WTC11 (cell line): ENCODE data around the gene COX5A. TPM values are rescaled to one million over a fixed set of nuclear protein-coding genes. Genes with fewer than 3 reads are reported as not detected.

Experiments used
- ATAC-seq: fragments of 200-7000 bp; cut with Tn5 transposase; 2 replicates; pipeline ENCODE4 v1.10.0; 2021; ENCODE audit warnings: mild to moderate bottlenecking, moderate library complexity
- CTCF ChIA-PET: fragments of 300-600 bp; sonication (Branson Sonifier 250); formaldehyde crosslinking; loops from one replicate; lab custom pipeline; 2021; ENCODE audit warnings: antibody characterized with exemption; lab: Charles Lee
- POLR2A ChIA-PET: fragments of 350-600 bp; sonication (Branson Sonifier 250); formaldehyde crosslinking; loops from one replicate; lab custom pipeline; 2021; ENCODE audit warnings: antibody characterized with exemption; lab: Charles Lee
- DNase-seq: peaks from one replicate; pipeline ENCODE4 v3.0.0; 2021; ENCODE audit warnings: low spot score
- H3K27ac Mint-ChIP-seq: 2 replicates; pipeline ENCODE4 v1.8.0; 2021; ENCODE audit warnings: mixed read lengths
- H3K27me3 Mint-ChIP-seq: 2 replicates; pipeline ENCODE4 v1.8.0; 2021; ENCODE audit warnings: low read depth, mild to moderate bottlenecking, moderate library complexity, mixed read lengths
- H3K36me3 Mint-ChIP-seq: 2 replicates; pipeline ENCODE4 v1.8.0; 2021; ENCODE audit warnings: mixed read lengths
- H3K4me1 Mint-ChIP-seq: 2 replicates; pipeline ENCODE4 v1.8.0; 2022; ENCODE audit warnings: mixed read lengths
- H3K4me3 Mint-ChIP-seq: 2 replicates; pipeline ENCODE4 v1.8.0; 2021; ENCODE audit warnings: mild to moderate bottlenecking, moderate library complexity, mixed read lengths
- H3K9me3 Mint-ChIP-seq: 2 replicates; pipeline ENCODE4 v1.8.0; 2021; ENCODE audit warnings: mixed read lengths
- ATF1 ChIP-seq: sonication (generic); formaldehyde crosslinking; IDR thresholded peaks from 2 replicates; pipeline ENCODE4 v1.8.1; 2023; ENCODE audit warnings: mild to moderate bottlenecking, moderate library complexity, missing genetic modification reagents
- CTCF ChIP-seq: fragments of 200-600 bp; IDR thresholded peaks from 2 replicates; pipeline ENCODE4 v1.8.0; 2022; ENCODE audit warnings: antibody characterized with exemption
- ELF4 ChIP-seq: sonication (generic); formaldehyde crosslinking; IDR thresholded peaks from 2 replicates; pipeline ENCODE4 v1.8.1; 2022; ENCODE audit warnings: low read depth, mild to moderate bottlenecking, moderate library complexity, missing genetic modification reagents
- EMX1 ChIP-seq: fragments of 250-450 bp; sonication (Bioruptor Pico); IDR thresholded peaks from 2 replicates; pipeline ENCODE4 v1.8.0; 2021; ENCODE audit warnings: mild to moderate bottlenecking
- ETV6 ChIP-seq: sonication (generic); formaldehyde crosslinking; IDR thresholded peaks from 2 replicates; pipeline ENCODE4 v1.8.1; 2022; ENCODE audit warnings: mild to moderate bottlenecking, missing genetic modification reagents
- GABPB1 ChIP-seq: sonication (generic); formaldehyde crosslinking; IDR thresholded peaks from 2 replicates; pipeline ENCODE4 v1.8.1; 2023; ENCODE audit warnings: mild to moderate bottlenecking, missing genetic modification reagents
- JAZF1 ChIP-seq: fragments of 250-450 bp; sonication (Bioruptor Pico); IDR thresholded peaks from 2 replicates; pipeline ENCODE4 v1.9.0; 2021; ENCODE audit warnings: moderate library complexity, mild to moderate bottlenecking, inconsistent platforms
- MLX ChIP-seq: sonication (generic); formaldehyde crosslinking; IDR thresholded peaks from 2 replicates; pipeline ENCODE4 v1.8.1; 2023; ENCODE audit warnings: mild to moderate bottlenecking, missing genetic modification reagents, moderate library complexity
- MXD4 ChIP-seq: fragments of 250-450 bp; sonication (Bioruptor Pico); IDR thresholded peaks from 2 replicates; pipeline ENCODE4 v1.8.0; 2021; ENCODE audit warnings: mild to moderate bottlenecking, moderate library complexity, borderline replicate concordance
- MYBL2 ChIP-seq: sonication (generic); formaldehyde crosslinking; IDR thresholded peaks from 2 replicates; pipeline ENCODE4 v1.8.1; 2023; ENCODE audit warnings: mild to moderate bottlenecking, moderate library complexity, missing genetic modification reagents
- NFE2L1 ChIP-seq: sonication (generic); formaldehyde crosslinking; IDR thresholded peaks from 2 replicates; pipeline ENCODE4 v1.8.1; 2023; ENCODE audit warnings: missing genetic modification reagents
- NFYB ChIP-seq: sonication (generic); formaldehyde crosslinking; conservative IDR thresholded peaks from 2 replicates; pipeline ENCODE4 v1.8.0; 2022; ENCODE audit warnings: low read depth, missing genetic modification reagents
- TCF7 ChIP-seq: sonication (generic); formaldehyde crosslinking; IDR thresholded peaks from 2 replicates; pipeline ENCODE4 v1.8.0; 2022; ENCODE audit warnings: mild to moderate bottlenecking, low read depth, missing genetic modification reagents, moderate library complexity
- USF2 ChIP-seq: sonication (generic); formaldehyde crosslinking; IDR thresholded peaks from 2 replicates; pipeline ENCODE4 v1.8.1; 2023; ENCODE audit warnings: mild to moderate bottlenecking, missing genetic modification reagents, moderate library complexity
- ZBTB21 ChIP-seq: sonication (generic); formaldehyde crosslinking; IDR thresholded peaks from 2 replicates; pipeline ENCODE4 v1.8.1; 2023; ENCODE audit warnings: mild to moderate bottlenecking, missing genetic modification reagents, borderline replicate concordance
- ZBTB43 ChIP-seq: sonication (generic); formaldehyde crosslinking; IDR thresholded peaks from 2 replicates; pipeline ENCODE4 v1.8.1; 2023; ENCODE audit warnings: mild to moderate bottlenecking, missing genetic modification reagents
- ZNF121 ChIP-seq: sonication (generic); formaldehyde crosslinking; IDR thresholded peaks from 2 replicates; pipeline ENCODE4 v1.8.0; 2023; ENCODE audit warnings: missing genetic modification reagents
- ZNF263 ChIP-seq: sonication (generic); formaldehyde crosslinking; IDR thresholded peaks from 2 replicates; pipeline ENCODE4 v1.8.1; 2022; ENCODE audit warnings: low read depth, mild to moderate bottlenecking, moderate library complexity, missing genetic modification reagents
- total RNA-seq: library from RNA; stranded (reverse); gene quantifications from 3 replicates; pipeline ENCODE4 v1.2.3, GENCODE V29; 2021
- TF ChIP-seq, protein P1 (sequence below): sonication (generic); formaldehyde crosslinking; conservative IDR thresholded peaks from 2 replicates; pipeline ENCODE4 v1.8.1; 2022; ENCODE audit warnings: mild to moderate bottlenecking, missing genetic modification reagents
- TF ChIP-seq, protein P2 (sequence below): fragments of 250-450 bp; sonication (Bioruptor Pico); conservative IDR thresholded peaks from 2 replicates; pipeline ENCODE4 v1.9.0; 2021; ENCODE audit warnings: mild to moderate bottlenecking
- TF ChIP-seq, protein P3 (sequence below): sonication (generic); formaldehyde crosslinking; IDR thresholded peaks from 2 replicates; pipeline ENCODE4 v1.8.0; 2023; ENCODE audit warnings: missing genetic modification reagents

The COX5A gene
- total RNA-seq, 1 experiment from 2014 or later, result 354 TPM

DNA sequence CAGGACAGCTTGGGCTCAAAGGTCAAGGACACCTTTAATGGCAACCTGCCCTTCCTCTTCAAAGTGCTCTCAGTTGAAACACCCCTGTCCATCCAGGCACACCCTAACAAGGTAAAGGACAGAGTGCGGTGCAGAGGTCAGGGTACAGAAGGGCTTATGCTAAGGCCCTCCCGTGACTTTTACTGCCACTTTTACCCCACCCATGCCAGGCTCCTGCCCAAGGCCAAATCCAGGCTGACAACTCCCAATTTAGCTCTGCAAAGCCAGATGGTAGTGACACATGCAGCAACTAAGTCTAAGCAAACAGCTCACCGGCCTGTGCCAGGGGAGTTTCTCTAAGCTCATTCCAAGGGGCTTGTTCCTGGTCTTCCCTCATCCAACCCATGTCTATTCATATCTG is 46.4 kb downstream of the COX5A start (continued):
- TF ChIP-seq NFE2L1, result no peak

GRCh38 chr15:74890665-74890960 is 47.3 kb downstream of the COX5A start:
- CTCF ChIA-PET, result interaction anchor here (1.1 to 4.3 kb wide), 4 partner anchors 11 to 269 kb away, joined by 3 to 45 read pairs (median 5); no protein-coding TSS in a partner anchor
- Mint-ChIP-seq H3K9me3 (no peaks in the 10 kb centered on the region), H3K27ac (peak overlapping the region; percentile 41), H3K4me1 (peaks cover 22% of the 10 kb centered on the region), H3K27me3 (no peaks in the 10 kb centered on the region; the same call in 1 of the 2 replicates), H3K36me3 (peaks cover 28% of the 10 kb centered on the region), H3K4me3 (peak overlapping the region; percentile 91)
- DNase-seq (no peak), ATAC-seq (no peak)
- TF ChIP-seq NFYB (CRISPR knock-in tag), result no peak
- TF ChIP-seq ELF4 (CRISPR knock-in tag), result no peak
- TF ChIP-seq, protein P1, sequence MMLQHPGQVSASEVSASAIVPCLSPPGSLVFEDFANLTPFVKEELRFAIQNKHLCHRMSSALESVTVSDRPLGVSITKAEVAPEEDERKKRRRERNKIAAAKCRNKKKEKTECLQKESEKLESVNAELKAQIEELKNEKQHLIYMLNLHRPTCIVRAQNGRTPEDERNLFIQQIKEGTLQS (CRISPR knock-in tag), result no peak
- 0 out of 2 replicates have a peak, but pooled peaks have one; percentile 30 for TF ChIP-seq ATF1
- no peak for TF ChIP-seq GABPB1 (CRISPR knock-in tag)
- TF ChIP-seq, all 79 proteins: peak for 1
- POLR2A ChIA-PET, result interaction anchor here (1.5 kb wide), 1 partner anchor 11 kb away, joined by 5 read pairs; no protein-coding TSS in a partner anchor

DNA sequence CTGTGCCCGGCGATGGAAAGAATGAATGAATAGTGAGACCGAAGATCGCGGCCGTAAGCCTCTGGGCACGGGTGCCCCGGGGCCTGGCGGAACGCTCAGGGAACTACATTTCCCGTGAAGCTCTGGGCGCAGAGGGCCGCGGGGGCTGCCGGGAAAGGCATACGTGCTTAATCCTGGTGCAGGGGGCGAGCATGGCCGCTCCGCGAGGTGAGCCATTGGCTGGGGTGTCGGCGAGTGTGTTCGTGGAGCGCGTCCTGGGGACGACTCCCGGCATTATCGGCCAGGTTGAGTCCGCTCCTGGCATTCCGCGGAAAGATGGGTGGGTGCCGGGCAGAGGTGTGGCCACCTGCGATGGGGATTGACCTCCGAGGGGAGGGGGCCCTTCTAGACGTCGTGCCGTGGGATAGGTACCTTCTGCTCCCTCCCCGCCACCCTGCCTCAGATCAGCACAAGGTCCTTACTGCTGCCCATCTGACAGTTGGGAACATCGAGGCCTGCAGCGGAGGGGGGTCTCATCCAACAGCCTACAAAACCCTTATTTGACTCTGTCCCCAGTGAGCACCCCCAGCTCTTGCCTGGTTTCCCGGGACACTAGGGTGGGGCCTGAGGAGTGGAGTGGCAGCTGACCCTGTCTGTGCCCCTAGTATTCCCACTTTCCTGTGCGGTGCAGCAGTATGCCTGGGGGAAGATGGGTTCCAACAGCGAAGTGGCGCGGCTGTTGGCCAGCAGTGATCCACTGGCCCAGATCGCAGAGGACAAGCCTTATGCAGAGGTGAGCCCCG is 47.8 kb downstream of the COX5A start, which contains the start of gene MPI:
MPI (plus strand) TSS at position 160 of the 782 bp plus-strand sequence; CDS start at position 192, 32 bp downstream.
- Mint-ChIP-seq H3K27ac (peak within 1 kb of the TSS; percentile 88), H3K4me3 (peak within 1 kb of the TSS; percentile 91), H3K4me1 (peaks cover 22% of the 10 kb centered on the region), H3K9me3 (no peaks in the 10 kb centered on the region), H3K36me3 (peaks cover 27% of the 10 kb centered on the region), H3K27me3 (no peaks in the 10 kb centered on the region; the same call in 1 of the 2 replicates)
- POLR2A ChIA-PET, result interaction anchor here (0.6 to 1.5 kb wide), 2 partner anchors 10 to 12 kb away, joined by 4 to 5 read pairs; no protein-coding TSS in a partner anchor
- peak; percentile 90 for DNase-seq
- CTCF ChIA-PET, result interaction anchor here (1.0 to 4.3 kb wide), 9 partner anchors 12 to 269 kb away, joined by 3 to 45 read pairs (median 4); no protein-coding TSS in a partner anchor
- peak; percentile 93 for ATAC-seq
- TF ChIP-seq, protein P2, sequence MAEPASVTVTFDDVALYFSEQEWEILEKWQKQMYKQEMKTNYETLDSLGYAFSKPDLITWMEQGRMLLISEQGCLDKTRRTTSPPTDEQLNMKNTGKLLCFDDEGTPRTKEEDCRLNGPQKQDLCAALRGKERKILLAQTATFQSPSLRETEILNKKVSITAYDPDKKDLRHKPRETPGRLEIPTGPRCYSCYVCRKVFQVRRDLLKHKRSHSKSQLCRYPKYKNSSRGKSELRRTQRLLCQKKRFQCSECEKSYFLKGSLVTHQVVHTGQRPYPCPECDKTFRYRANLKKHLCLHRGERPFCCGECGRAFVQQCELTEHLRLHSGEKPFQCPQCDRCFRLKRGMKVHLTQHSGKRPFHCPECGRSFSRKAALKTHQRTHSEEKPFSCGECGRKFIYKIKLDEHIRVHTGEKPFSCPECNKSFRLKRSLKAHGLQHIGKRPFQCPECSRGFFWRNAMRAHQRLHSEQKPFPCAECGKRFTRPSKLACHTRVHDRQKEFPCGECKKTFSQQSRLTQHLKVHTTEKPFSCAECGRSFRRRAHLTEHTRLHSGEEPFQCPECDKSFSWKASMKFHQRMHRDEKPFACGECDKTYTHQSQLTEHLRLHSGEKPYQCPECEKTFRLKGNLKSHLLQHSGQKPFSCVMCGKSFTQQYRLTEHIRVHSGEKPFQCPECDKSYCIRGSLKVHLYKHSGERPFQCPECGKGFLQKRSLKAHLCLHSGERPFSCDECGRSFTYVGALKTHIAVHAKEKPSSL (CRISPR knock-in tag), result no peak
- TF ChIP-seq ZNF263 (CRISPR knock-in tag), result no peak
- TF ChIP-seq EMX1, result 0 out of 2 replicates have a peak, but pooled peaks have one; percentile 42
- no peak for TF ChIP-seq CTCF
- TF ChIP-seq MXD4, result no peak
- TF ChIP-seq TCF7 (CRISPR knock-in tag), result no peak
- TF ChIP-seq ZNF121, result no peak
- TF ChIP-seq, protein P3, sequence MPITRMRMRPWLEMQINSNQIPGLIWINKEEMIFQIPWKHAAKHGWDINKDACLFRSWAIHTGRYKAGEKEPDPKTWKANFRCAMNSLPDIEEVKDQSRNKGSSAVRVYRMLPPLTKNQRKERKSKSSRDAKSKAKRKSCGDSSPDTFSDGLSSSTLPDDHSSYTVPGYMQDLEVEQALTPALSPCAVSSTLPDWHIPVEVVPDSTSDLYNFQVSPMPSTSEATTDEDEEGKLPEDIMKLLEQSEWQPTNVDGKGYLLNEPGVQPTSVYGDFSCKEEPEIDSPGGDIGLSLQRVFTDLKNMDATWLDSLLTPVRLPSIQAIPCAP (CRISPR knock-in tag), result no peak
- 0 out of 2 replicates have a peak, but pooled peaks have one; percentile 38 for TF ChIP-seq ZBTB43
- TF ChIP-seq MLX (CRISPR knock-in tag), result no peak
- no peak for TF ChIP-seq JAZF1 (CRISPR knock-in tag)
- no peak for TF ChIP-seq NFE2L1
- TF ChIP-seq MYBL2 (CRISPR knock-in tag), result no peak
- TF ChIP-seq ETV6 (CRISPR knock-in tag), result 0 out of 2 replicates have a peak, but pooled peaks have one; percentile 16
- peak; percentile 35; the same call in 1 of the 2 replicates for TF ChIP-seq USF2
- TF ChIP-seq ZBTB21 (CRISPR knock-in tag), result peak; percentile 73; the same call in 1 of the 2 replicates
- TF ChIP-seq GABPB1 (CRISPR knock-in tag), result peak; percentile 58; the same call in 1 of the 2 replicates
